Measurements from ENCODE around the gene UBASH3A. TPM values are rescaled to one million over a fixed set of nuclear protein-coding genes. Genes with fewer than 3 reads are reported as not detected.
A peak's percentile ranks its signal among the peaks of the same experiment; 100 is the strongest.

UBASH3A gene
- total RNA-seq, 6 experiments from 2014 or later: 0.12 to 0.50 (median 0.15) TPM

DNA sequence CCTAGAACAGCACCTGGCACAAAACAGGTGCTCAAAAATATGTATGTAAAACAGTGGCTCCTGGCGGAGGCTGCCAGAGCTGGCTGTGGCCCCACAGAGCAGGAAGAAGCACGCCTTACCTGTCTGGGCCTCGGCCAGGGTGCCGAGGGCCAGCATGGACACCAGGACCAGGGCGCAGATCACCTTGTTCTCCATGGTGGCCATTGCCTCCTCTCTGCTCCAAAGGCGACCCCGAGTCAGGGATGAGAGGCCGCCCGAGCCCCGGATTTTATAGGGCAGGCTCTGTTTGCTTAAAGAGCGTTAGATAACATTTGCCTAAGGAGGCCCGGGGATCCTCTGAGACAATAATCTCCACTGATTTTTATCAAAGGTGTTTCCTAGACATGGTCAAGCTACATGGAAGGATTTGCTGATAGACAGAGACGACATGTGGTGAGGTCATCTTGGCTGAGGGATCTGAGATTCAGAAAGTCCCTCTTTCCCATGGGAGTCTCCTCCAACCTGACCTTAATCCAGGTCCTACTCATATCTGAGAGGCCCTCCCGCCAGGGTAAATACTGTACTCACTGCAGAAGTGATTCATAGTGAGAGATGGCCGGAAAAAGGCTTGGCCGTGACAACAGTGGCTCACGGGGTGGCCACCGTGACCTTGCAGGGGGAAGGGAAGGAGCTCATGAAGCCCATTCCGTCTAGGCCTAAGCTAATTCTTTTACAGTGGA lies 37.3 kb upstream of the UBASH3A start, which contains the start of gene TFF1:
Gene TFF1, minus strand, starts transcription at position 244 of the 719 bp plus-strand sequence. Its CDS starts 40 bp downstream, at position 204.
- Histone ChIP-seq H3K27me3 (no peaks in the 10 kb centered on the region), H3K4me3 (no peak within 1 kb of the TSS), H3K9me3 (no peaks in the 10 kb centered on the region), H3K36me3 (no peaks in the 10 kb centered on the region), H3K27ac (no peak within 1 kb of the TSS), H3K4me1 (no peaks in the 10 kb centered on the region)
- no peak for TF ChIP-seq POLR2A (IDR thresholded peaks at IDR 0.05)
- TF ChIP-seq CTCF (IDR thresholded peaks at IDR 0.05): no peak
- intact Hi-C loops (cut with DNase I): no loop called here
- DNase-seq: no peak
- 72% methylated on average over 10 of the region's 19 CpGs for WGBS (ENCODE audit: insufficient coverage, low coverage, low lambda C conversion rate, missing lambda C conversion rate)
- ATAC-seq: no peak

GRCh38 chr21:42367367-42368165 lies 36.1 kb upstream of the UBASH3A start:
- no peaks in the 10 kb centered on the region for H3K4me1 ChIP-seq
- DNase-seq (no peak), ATAC-seq (no peak)
- H3K36me3 ChIP-seq: no peaks in the 10 kb centered on the region
- H3K9me3 ChIP-seq: no peaks in the 10 kb centered on the region
- intact Hi-C loops (cut with DNase I): no loop called here
- 78% methylated on average over 8 of the region's 14 CpGs for WGBS (ENCODE audit: insufficient coverage, low coverage, low lambda C conversion rate, missing lambda C conversion rate)
- TF ChIP-seq POLR2A (IDR thresholded peaks at IDR 0.05) (no peak), CTCF (IDR thresholded peaks at IDR 0.05) (no peak)
- H3K4me3 ChIP-seq: no peak overlapping the region
- no peak overlapping the region for H3K27ac ChIP-seq
- H3K27me3 ChIP-seq: no peaks in the 10 kb centered on the region

DNA sequence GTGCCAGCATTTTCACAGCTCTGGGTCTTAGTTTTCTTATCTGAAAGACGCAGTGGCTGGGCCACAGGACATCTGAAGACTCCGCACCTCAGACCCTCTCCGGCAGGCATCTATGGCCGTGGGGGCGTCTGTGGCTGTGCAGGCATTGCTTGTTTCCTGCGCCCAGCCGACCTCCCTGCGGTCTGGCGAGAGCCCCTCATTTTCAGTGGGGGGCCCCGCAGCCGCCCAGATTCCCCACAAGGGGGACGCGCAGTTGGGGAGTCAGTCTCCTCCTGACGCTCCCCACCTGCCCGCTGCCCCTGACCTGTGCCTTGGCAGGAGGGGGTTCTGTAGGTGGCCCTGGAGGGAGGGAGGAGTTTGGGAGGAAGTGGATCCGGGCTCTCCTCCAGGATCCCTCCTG lies 33.9 kb upstream of the UBASH3A start:
- Histone ChIP-seq H3K9me3 (no peaks in the 10 kb centered on the region), H3K36me3 (no peaks in the 10 kb centered on the region), H3K27ac (no peak overlapping the region), H3K4me3 (no peak overlapping the region), H3K4me1 (no peaks in the 10 kb centered on the region), H3K27me3 (no peaks in the 10 kb centered on the region)
- no peak for ATAC-seq
- peak in 1 of 3 donors; percentile 54 for DNase-seq
- no peak for TF ChIP-seq CTCF (IDR thresholded peaks at IDR 0.05)
- TF ChIP-seq POLR2A (IDR thresholded peaks at IDR 0.05): no peak
- intact Hi-C loops (cut with DNase I): no loop called here
- WGBS (ENCODE audit: insufficient coverage, low coverage, low lambda C conversion rate, missing lambda C conversion rate): no CpG with 5 or more reads among the region's 16 CpGs

DNA sequence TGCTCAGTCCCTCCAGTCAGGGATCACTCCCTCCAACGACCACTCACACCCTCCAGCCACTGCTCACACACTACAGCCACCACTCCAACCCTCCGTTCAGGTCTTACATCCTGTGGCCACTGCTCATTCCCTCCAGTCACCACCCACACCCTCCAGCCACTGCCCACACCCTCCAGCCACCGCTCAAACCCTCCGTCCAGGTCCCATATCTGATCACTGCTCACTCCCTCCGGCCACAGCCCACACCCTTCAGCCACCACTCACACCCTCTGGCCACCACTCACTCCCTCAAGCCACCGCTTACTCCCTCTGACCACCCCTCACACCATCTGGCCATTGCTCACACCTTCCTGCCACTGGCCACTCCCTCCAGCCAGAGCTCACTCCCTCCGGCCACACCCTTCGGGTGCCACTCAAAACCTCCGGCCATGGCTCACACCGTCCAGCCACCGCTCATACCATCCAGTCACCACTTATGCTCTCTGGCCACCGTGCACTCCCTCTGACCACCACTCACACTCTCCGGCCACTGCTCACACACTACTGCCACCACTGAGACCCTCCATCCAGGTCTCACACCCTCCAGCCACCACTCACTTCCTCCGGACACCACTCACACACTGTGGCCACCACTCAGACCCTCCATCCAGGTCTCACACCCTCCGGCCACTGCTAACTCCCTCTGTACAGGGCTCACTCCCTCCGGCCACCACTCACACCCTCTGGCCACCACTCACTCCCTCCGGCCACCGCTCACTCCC lies 32.6 kb upstream of the UBASH3A start:
- TF ChIP-seq CTCF (IDR thresholded peaks at IDR 0.05): no peak
- no peak for TF ChIP-seq POLR2A (IDR thresholded peaks at IDR 0.05)
- no peaks in the 10 kb centered on the region for H3K4me1 ChIP-seq
- WGBS (ENCODE audit: insufficient coverage, low coverage, low lambda C conversion rate, missing lambda C conversion rate): 73% methylated on average over 17 of the region's 18 CpGs
- H3K27me3 ChIP-seq: no peaks in the 10 kb centered on the region
- ATAC-seq (no peak), DNase-seq (peak in 1 of 3 donors; percentile 30)
- intact Hi-C loops (cut with DNase I): no loop called here
- no peaks in the 10 kb centered on the region for H3K9me3 ChIP-seq
- no peaks in the 10 kb centered on the region for H3K36me3 ChIP-seq
- no peak overlapping the region for H3K27ac ChIP-seq
- H3K4me3 ChIP-seq: no peak overlapping the region
